Measurements from ENCODE around the gene EDN1.

- no peak for TF ChIP-seq TBP (optimal IDR thresholded peaks at IDR 0.05; ENCODE audit: low read depth, low read length)
- TF ChIP-seq CTCF (IDR thresholded peaks at IDR 0.05 in 2 of 3, conservative IDR thresholded peaks at IDR 0.05 in 1 of 3; ENCODE audit: insufficient read depth in 2 of 3, low read depth in 1 of 3, low read length in 3 of 3), result no peak
- no peak for TF ChIP-seq C11orf30 (IDR thresholded peaks at IDR 0.05; ENCODE audit: low read depth)
- TF ChIP-seq FOSL1 (tag; conservative IDR thresholded peaks at IDR 0.05), result no peak
- TF ChIP-seq MCM2 (IDR thresholded peaks at IDR 0.05; ENCODE audit: low read depth), result no peak
- TF ChIP-seq HNRNPH1 (optimal IDR thresholded peaks at IDR 0.05; ENCODE audit: low read depth, low read length), result no peak
- no peak for TF ChIP-seq ZFP1 (CRISPR knock-in tag; IDR thresholded peaks at IDR 0.05)
- no peak for TF ChIP-seq RFX1 (IDR thresholded peaks at IDR 0.05)
- TF ChIP-seq ZHX1 (conservative IDR thresholded peaks at IDR 0.05; ENCODE audit: low read length), result no peak
- TF ChIP-seq FOXK1 (CRISPR knock-in tag; IDR thresholded peaks at IDR 0.05; ENCODE audit: borderline replicate concordance), result no peak
- TF ChIP-seq ZNF224 (CRISPR knock-in tag; IDR thresholded peaks at IDR 0.05), result no peak
- no peak for TF ChIP-seq ZKSCAN1 (IDR thresholded peaks at IDR 0.05; ENCODE audit: low read depth, low read length)
- no peak for TF ChIP-seq RCOR1 (IDR thresholded peaks at IDR 0.05; ENCODE audit: borderline replicate concordance in 1 of 2, low read depth in 2 of 2, low read length in 2 of 2)
- TF ChIP-seq ELF4 (CRISPR knock-in tag; IDR thresholded peaks at IDR 0.05), result no peak
Measured at GRCh38 chr6:12279322-12280091, 10.7 kb upstream of the EDN1 start.
